PFSK-1 (cell line): ENCODE results near the gene MRPS7.

ENCODE experiments used
- FOXP2 ChIP-seq: optimal IDR thresholded peaks from 2 replicates; pipeline ENCODE3; 2011; ENCODE audit warnings: borderline replicate concordance, control low read depth, inconsistent platforms; ENCODE audit not compliant: insufficient read depth; ENCODE audit errors: extremely low read length, extremely low read depth
- POLR2AphosphoS5 ChIP-seq: IDR thresholded peaks from 2 replicates; pipeline ENCODE4 v1.6.1; 2012; ENCODE audit warnings: low read depth, mild to moderate bottlenecking, control low read depth, low read length, moderate library complexity
- REST ChIP-seq, 2 experiments: IDR thresholded peaks; 2 replicates each; pipeline versions ENCODE4 v1.6.1 to v1.8.0; 2011 to 2012; ENCODE audit warnings: low read depth in 2 of 2, low read length in 2 of 2, control low read depth in 1 of 2, inconsistent platforms in 1 of 2, mild to moderate bottlenecking in 1 of 2, moderate library complexity in 1 of 2; ENCODE audit not compliant: insufficient read depth in 1 of 2
- SIN3A ChIP-seq: IDR thresholded peaks from 2 replicates; pipeline ENCODE4 v1.6.1; 2012; ENCODE audit warnings: mild to moderate bottlenecking, low read length, moderate library complexity, borderline replicate concordance; ENCODE audit not compliant: insufficient read depth
- TAF1 ChIP-seq: IDR thresholded peaks from 2 replicates; pipeline ENCODE4 v1.6.1; 2012; ENCODE audit warnings: low read length, control low read depth, borderline replicate concordance; ENCODE audit not compliant: insufficient read depth

Gene MRPS7

DNA sequence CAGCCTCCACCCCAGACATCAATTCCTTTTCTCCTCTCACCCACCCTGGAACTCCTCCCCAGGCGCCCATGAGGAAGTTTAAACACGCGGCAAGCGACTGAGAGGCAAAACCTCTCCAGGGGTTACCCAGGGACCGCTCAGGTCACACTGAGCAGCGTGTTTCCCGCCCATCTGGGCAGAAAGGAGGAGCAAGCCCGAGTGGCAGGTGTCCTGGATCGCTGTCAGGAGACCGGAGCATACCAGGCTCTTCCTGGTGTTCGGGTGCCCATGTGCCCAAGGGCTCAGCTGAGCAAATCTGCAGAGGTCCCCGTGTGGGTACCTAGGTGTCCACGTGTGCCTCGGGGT, 27.1 kb downstream of the MRPS7 start:
- no peak for TF ChIP-seq SIN3A
- TF ChIP-seq FOXP2, result no peak
- no peak for TF ChIP-seq REST (IDR thresholded peaks at IDR 0.05; ENCODE audit: insufficient read depth in 1 of 2, low read depth in 2 of 2, low read length in 2 of 2)
- TF ChIP-seq POLR2AphosphoS5, result no peak
- no peak for TF ChIP-seq TAF1

GRCh38 chr17:75289115-75289831, 27.6 kb downstream of the MRPS7 start, which contains the start of gene SLC25A19:
Gene SLC25A19, minus strand, starts transcription at chr17:75289433. Its CDS starts 2,669 bp downstream, at chr17:75286764.
- TF ChIP-seq TAF1 (peak; percentile 63; the same call in 1 of the 2 replicates), SIN3A (peak; percentile 35; the same call in 1 of the 2 replicates), REST (IDR thresholded peaks at IDR 0.05; ENCODE audit: insufficient read depth in 1 of 2, low read depth in 2 of 2, low read length in 2 of 2) (no peak), POLR2AphosphoS5 (peak; percentile 87), FOXP2 (peak; percentile 77)

DNA sequence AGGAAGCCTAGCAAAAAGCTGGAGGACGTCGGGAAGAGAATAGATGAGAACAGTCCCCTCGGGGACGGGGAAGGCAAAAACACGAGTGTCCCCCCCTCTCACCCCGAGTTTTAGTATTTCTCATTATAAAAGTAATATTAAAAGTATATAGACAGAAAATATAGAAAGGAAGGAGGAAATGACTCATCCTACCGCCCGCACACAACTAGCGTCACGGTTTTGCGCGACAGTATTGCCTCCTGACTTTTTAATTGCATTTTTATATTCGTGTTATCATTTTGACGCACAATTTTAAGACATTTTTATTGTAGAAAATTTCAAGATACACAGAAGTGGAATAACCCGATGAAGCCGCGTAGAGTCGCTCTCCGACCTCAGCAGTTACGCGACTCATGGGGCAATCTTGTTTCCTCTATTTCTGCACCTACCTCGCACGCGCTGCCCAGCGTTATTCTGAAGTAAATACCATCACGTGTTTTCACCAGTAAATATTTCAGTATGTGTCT, 28.2 kb downstream of the MRPS7 start:
- TF ChIP-seq FOXP2, result no peak
- TF ChIP-seq TAF1, result no peak
- TF ChIP-seq SIN3A, result no peak

- TF ChIP-seq POLR2AphosphoS5 (no peak), REST (IDR thresholded peaks at IDR 0.05; ENCODE audit: insufficient read depth in 1 of 2, low read depth in 2 of 2, low read length in 2 of 2) (no peak), SIN3A (no peak), FOXP2 (no peak), TAF1 (no peak)
These were observed 33.8 kb downstream of the MRPS7 start for GRCh38 chr17:75295201-75296158.

- TF ChIP-seq REST (IDR thresholded peaks at IDR 0.05; ENCODE audit: insufficient read depth in 1 of 2, low read depth in 2 of 2, low read length in 2 of 2) (no peak), POLR2AphosphoS5 (no peak)
These were observed 38.6 kb downstream of the MRPS7 start for GRCh38 chr17:75300280-75300679.
